ENCODE results near the gene SIRT6. TPM values are rescaled to one million over a fixed set of nuclear protein-coding genes. Genes with fewer than 3 reads are reported as not detected.
"Not testable (repeated sequence)": the region's sequence is repeated elsewhere in the genome, so short reads cannot be mapped to it uniquely, and the experiment has no call there.

Gene SIRT6
- total RNA-seq, 2 donors from 2014 or later, result 23.5 to 37.3 TPM

- no peak for DNase-seq (ENCODE audit: low spot score)
- intact Hi-C loops (cut with DNase I), result no loop called here
- no peaks in the 10 kb centered on the region for H3K9me3 ChIP-seq
- H3K27me3 ChIP-seq (replicated peaks; ENCODE audit: insufficient read depth), result no peaks in the 10 kb centered on the region
- H3K36me3 ChIP-seq, result no peaks in the 10 kb centered on the region
- TF ChIP-seq POLR2AphosphoS5 (IDR thresholded peaks at IDR 0.05) (no peak), CTCF (IDR thresholded peaks at IDR 0.05) (no peak), POLR2A (IDR thresholded peaks at IDR 0.05) (no peak)
- no peaks in the 10 kb centered on the region for H3K4me1 ChIP-seq (replicated peaks)
- no peak overlapping the region for H3K4me3 ChIP-seq
- 93% methylated on average over 8 of the region's 8 CpGs for WGBS
- H3K27ac ChIP-seq, result no peak overlapping the region
Measured at GRCh38 chr19:4136680-4137088, 45.7 kb downstream of the SIRT6 start.

GRCh38 chr19:4135386-4135785 is 47.0 kb downstream of the SIRT6 start:
- H3K4me3 ChIP-seq; H3K9me3 ChIP-seq; DNase-seq (ENCODE audit: low spot score); H3K4me1 ChIP-seq (replicated peaks); H3K36me3 ChIP-seq; H3K27ac ChIP-seq; intact Hi-C loops (cut with DNase I); H3K27me3 ChIP-seq (replicated peaks; ENCODE audit: insufficient read depth): not testable (repeated sequence)
- 92% methylated on average over 9 of the region's 9 CpGs for WGBS

- DNase-seq (ENCODE audit: low spot score), result no peak
- Histone ChIP-seq H3K4me1 (replicated peaks) (no peaks in the 10 kb centered on the region), H3K27me3 (replicated peaks; ENCODE audit: insufficient read depth) (no peaks in the 10 kb centered on the region), H3K27ac (no peak overlapping the region), H3K36me3 (no peaks in the 10 kb centered on the region), H3K4me3 (no peak overlapping the region), H3K9me3 (no peaks in the 10 kb centered on the region)
- TF ChIP-seq POLR2A (IDR thresholded peaks at IDR 0.05) (no peak), CTCF (IDR thresholded peaks at IDR 0.05) (no peak), POLR2AphosphoS5 (IDR thresholded peaks at IDR 0.05) (no peak)
- intact Hi-C loops (cut with DNase I), result no loop called here
- WGBS, result 14% methylated on average over 6 of the region's 6 CpGs
Measured at GRCh38 chr19:4134351-4134750, 48.0 kb downstream of the SIRT6 start.

GRCh38 chr19:4130744-4131438 is 51.5 kb downstream of the SIRT6 start:
- intact Hi-C loops (cut with DNase I), result no loop called here
- Histone ChIP-seq H3K4me1 (replicated peaks) (no peaks in the 10 kb centered on the region), H3K9me3 (no peaks in the 10 kb centered on the region), H3K4me3 (no peak overlapping the region), H3K27ac (no peak overlapping the region), H3K27me3 (replicated peaks; ENCODE audit: insufficient read depth) (no peaks in the 10 kb centered on the region), H3K36me3 (no peaks in the 10 kb centered on the region)
- 26% methylated on average over 8 of the region's 8 CpGs for WGBS
- no peak for DNase-seq (ENCODE audit: low spot score)
- TF ChIP-seq POLR2A (IDR thresholded peaks at IDR 0.05) (no peak), POLR2AphosphoS5 (IDR thresholded peaks at IDR 0.05) (no peak), CTCF (IDR thresholded peaks at IDR 0.05) (no peak)

GRCh38 chr19:4129050-4129449 is 53.3 kb downstream of the SIRT6 start:
- DNase-seq (ENCODE audit: low spot score); H3K36me3 ChIP-seq; intact Hi-C loops (cut with DNase I); H3K9me3 ChIP-seq; H3K4me3 ChIP-seq; H3K27me3 ChIP-seq (replicated peaks; ENCODE audit: insufficient read depth); H3K27ac ChIP-seq; H3K4me1 ChIP-seq (replicated peaks): not testable (repeated sequence)
- 93% methylated on average over 7 of the region's 7 CpGs for WGBS

- H3K9me3 ChIP-seq; intact Hi-C loops (cut with DNase I); H3K4me3 ChIP-seq; H3K27ac ChIP-seq; H3K27me3 ChIP-seq (replicated peaks; ENCODE audit: insufficient read depth); DNase-seq (ENCODE audit: low spot score); H3K36me3 ChIP-seq: not testable (repeated sequence)
- peaks cover 12% of the 10 kb centered on the region for H3K4me1 ChIP-seq (replicated peaks)
- WGBS, result 87% methylated on average over 4 of the region's 4 CpGs
Measured at GRCh38 chr19:4127322-4127721, 55.0 kb downstream of the SIRT6 start.

Data from prostate gland (tissue), 2 donors.